ENCODE data around the gene MYBPC2. TPM values are rescaled to one million over a fixed set of nuclear protein-coding genes. Genes with fewer than 3 reads are reported as not detected.

The MYBPC2 gene
- total RNA-seq, 1 donor from 2014 or later, result not detected

- Histone ChIP-seq H3K27ac (replicated peaks) (no peak overlapping the region), H3K4me1 (peaks cover 20% of the 10 kb centered on the region), H3K4me3 (no peak overlapping the region), H3K36me3 (peaks cover 5% of the 10 kb centered on the region), H3K9me3 (replicated peaks) (peaks cover 5% of the 10 kb centered on the region), H3K27me3 (ENCODE audit: low read depth) (peaks cover 6% of the 10 kb centered on the region)
- no peak for DNase-seq
- no peak for TF ChIP-seq CTCF (IDR thresholded peaks at IDR 0.05; ENCODE audit: borderline replicate concordance)
- intact Hi-C loops (cut with micrococcal nuclease), result no loop called here
These were observed 55.9 kb downstream of the MYBPC2 start for GRCh38 chr19:50488389-50489194.

GRCh38 chr19:50489461-50490011 is 56.8 kb downstream of the MYBPC2 start:
- no peak for DNase-seq
- peaks cover 20% of the 10 kb centered on the region for H3K4me1 ChIP-seq
- H3K9me3 ChIP-seq (replicated peaks), result peaks cover 5% of the 10 kb centered on the region
- TF ChIP-seq CTCF (IDR thresholded peaks at IDR 0.05; ENCODE audit: borderline replicate concordance), result no peak
- intact Hi-C loops (cut with micrococcal nuclease), result no loop called here
- peaks cover 6% of the 10 kb centered on the region for H3K27me3 ChIP-seq (ENCODE audit: low read depth)
- H3K36me3 ChIP-seq, result no peaks in the 10 kb centered on the region
- no peak overlapping the region for H3K4me3 ChIP-seq
- no peak overlapping the region for H3K27ac ChIP-seq (replicated peaks)

DNA sequence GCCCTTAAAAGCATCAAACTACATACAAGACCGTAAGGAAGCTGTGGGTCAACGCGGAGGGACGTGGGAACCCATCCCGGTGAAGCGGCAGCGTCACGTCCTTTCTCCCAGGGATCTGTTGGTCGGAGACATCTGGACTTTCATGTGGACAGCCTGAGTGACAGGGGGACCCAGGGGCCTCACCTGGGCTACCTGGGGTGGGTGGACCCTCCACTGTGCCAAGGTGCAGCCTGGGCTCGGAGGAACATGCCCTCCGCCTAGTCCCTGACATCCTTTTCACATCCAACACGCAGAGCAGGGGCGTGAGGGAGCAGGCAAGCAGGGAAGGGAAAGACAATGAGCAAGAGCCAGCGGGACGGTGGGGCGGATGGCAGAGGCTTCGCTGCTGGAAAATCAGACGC is 57.7 kb downstream of the MYBPC2 start:
- Histone ChIP-seq H3K27ac (replicated peaks) (no peak overlapping the region), H3K36me3 (no peaks in the 10 kb centered on the region), H3K9me3 (replicated peaks) (peaks cover 5% of the 10 kb centered on the region), H3K27me3 (ENCODE audit: low read depth) (peaks cover 6% of the 10 kb centered on the region), H3K4me1 (peaks cover 20% of the 10 kb centered on the region), H3K4me3 (no peak overlapping the region)
- intact Hi-C loops (cut with micrococcal nuclease), result no loop called here
- no peak for TF ChIP-seq CTCF (IDR thresholded peaks at IDR 0.05; ENCODE audit: borderline replicate concordance)
- DNase-seq, result no peak

- Histone ChIP-seq H3K27me3 (ENCODE audit: low read depth) (peaks cover 6% of the 10 kb centered on the region), H3K36me3 (no peaks in the 10 kb centered on the region), H3K27ac (replicated peaks) (no peak overlapping the region), H3K4me1 (peaks cover 20% of the 10 kb centered on the region), H3K4me3 (no peak overlapping the region), H3K9me3 (replicated peaks) (peaks cover 5% of the 10 kb centered on the region)
- intact Hi-C loops (cut with micrococcal nuclease), result no loop called here
- no peak for TF ChIP-seq CTCF (IDR thresholded peaks at IDR 0.05; ENCODE audit: borderline replicate concordance)
- no peak for DNase-seq
These were observed 58.3 kb downstream of the MYBPC2 start for GRCh38 chr19:50490991-50491472.

- intact Hi-C loops (cut with micrococcal nuclease), result no loop called here
- Histone ChIP-seq H3K27ac (replicated peaks) (no peak overlapping the region), H3K27me3 (ENCODE audit: low read depth) (peaks cover 4% of the 10 kb centered on the region), H3K36me3 (no peaks in the 10 kb centered on the region), H3K9me3 (replicated peaks) (peaks cover 5% of the 10 kb centered on the region), H3K4me1 (peaks cover 20% of the 10 kb centered on the region), H3K4me3 (no peak overlapping the region)
- DNase-seq, result no peak
- no peak for TF ChIP-seq CTCF (IDR thresholded peaks at IDR 0.05; ENCODE audit: borderline replicate concordance)
These were observed 59.8 kb downstream of the MYBPC2 start for GRCh38 chr19:50492303-50493052.
